ENCODE measurements around the gene CGAS. TPM values are rescaled to one million over a fixed set of nuclear protein-coding genes. Genes with fewer than 3 reads are reported as not detected.
"Not testable (repeated sequence)": the region's sequence is repeated elsewhere in the genome, so short reads cannot be mapped to it uniquely, and the experiment has no call there.

Gene CGAS
- total and polyA plus RNA-seq, 2 donors (not counting 1 experiment from before 2014, with no cell fraction given) = 5.1 to 20.0 TPM

DNA sequence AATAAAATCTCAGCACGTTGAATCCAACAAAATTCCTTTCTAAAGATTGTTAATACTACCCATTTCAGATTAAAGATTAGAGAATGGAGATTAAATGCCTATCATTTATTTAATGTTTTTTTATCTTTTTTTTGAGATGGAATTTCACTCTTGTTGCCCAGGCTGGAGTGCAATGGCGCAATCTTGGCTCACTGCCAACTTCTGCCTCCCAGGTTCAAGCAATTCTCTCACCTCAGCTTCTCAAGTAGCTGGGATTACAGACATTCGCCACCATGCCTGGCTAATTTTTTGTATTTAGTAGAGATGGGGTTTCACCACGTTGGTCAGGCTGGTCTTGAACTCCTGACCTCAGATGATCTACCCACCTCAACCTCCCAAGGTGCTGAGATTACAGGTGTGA is 59.9 kb downstream of the CGAS start:
- H3K36me3 ChIP-seq (replicated peaks in 1 of 2; ENCODE audit: control extremely low read depth in 1 of 2, control insufficient read depth in 1 of 2, extremely low read depth in 1 of 2, insufficient read depth in 2 of 2, low read length in 1 of 2); H4K20me1 ChIP-seq (ENCODE audit: control insufficient read depth, insufficient read depth, low read length, poor library complexity, severe bottlenecking); CTCF ChIA-PET; H3K4me3 ChIP-seq (ENCODE audit: control extremely low read depth in 1 of 5, extremely low read depth in 1 of 5, insufficient read depth in 1 of 5, low read depth in 2 of 5, low read length in 4 of 5); H3K4me1 Mint-ChIP-seq; intact Hi-C loops (cut with micrococcal nuclease); H3K27ac ChIP-seq (ENCODE audit: low read length in 2 of 2); H3K9ac ChIP-seq (ENCODE audit: low read length); DNase-seq; H3K4me3 Mint-ChIP-seq; H3K79me2 ChIP-seq (ENCODE audit: control insufficient read depth, insufficient read depth, low read length); POLR2A ChIA-PET; H3K27me3 ChIP-seq (replicated peaks in 1 of 4; ENCODE audit: control extremely low read depth in 1 of 4, control insufficient read depth in 3 of 4, insufficient read depth in 4 of 4, low read length in 3 of 4); H3K9me3 Mint-ChIP-seq (ENCODE audit: insufficient read depth); ATAC-seq (ENCODE audit: low read depth); H3K27me3 Mint-ChIP-seq; H2AFZ ChIP-seq (ENCODE audit: insufficient read depth, low read depth, low read length, poor library complexity, severe bottlenecking); H3K27ac Mint-ChIP-seq; H3K4me2 ChIP-seq (replicated peaks; ENCODE audit: low read depth, low read length, poor library complexity, severe bottlenecking): not testable (repeated sequence)
- no CpG with 5 or more reads among the region's 4 CpGs for WGBS (ENCODE audit: insufficient coverage)
- Histone ChIP-seq H3K4me1 (ENCODE audit: control insufficient read depth in 2 of 2, insufficient read depth in 2 of 2, low read length in 2 of 2) (peaks cover 3 to 15% of the 10 kb centered on the region in 2 donors), H3K9me3 (ENCODE audit: control extremely low read depth in 1 of 3, control insufficient read depth in 2 of 3, insufficient read depth in 1 of 3, low read length in 2 of 3) (peaks cover 0 to 11% (median 0%) of the 10 kb centered on the region in 3 donors)

DNA sequence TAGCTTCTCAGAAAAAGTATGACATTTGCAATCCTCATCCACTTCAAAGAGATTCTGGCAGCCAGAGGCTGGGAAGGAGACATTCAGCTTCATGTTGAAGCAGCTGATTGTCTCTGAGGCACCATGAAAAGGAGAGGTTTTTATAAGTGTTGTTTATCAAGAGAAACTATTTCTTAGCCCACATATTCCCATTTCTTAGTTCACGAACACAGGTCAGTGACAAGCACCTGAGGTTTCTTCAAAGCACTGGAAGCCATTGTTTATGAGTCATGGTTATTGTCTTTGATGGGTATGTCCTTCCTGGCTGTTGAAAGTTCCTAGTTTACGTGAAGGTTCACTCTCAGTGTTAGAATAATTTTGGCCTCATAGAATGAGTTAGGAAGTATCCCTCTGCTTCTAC is 60.4 kb downstream of the CGAS start:
- no peak overlapping the region for H3K9ac ChIP-seq (ENCODE audit: low read length)
- no peaks in the 10 kb centered on the region for H3K27me3 Mint-ChIP-seq
- POLR2A ChIA-PET = no interaction called here
- no CpG with 5 or more reads among the region's 2 CpGs for WGBS (ENCODE audit: insufficient coverage)
- no peak overlapping the region for H3K27ac ChIP-seq (ENCODE audit: low read length in 2 of 2)
- peaks cover 0 to 11% (median 0%) of the 10 kb centered on the region in 3 donors for H3K9me3 ChIP-seq (ENCODE audit: control extremely low read depth in 1 of 3, control insufficient read depth in 2 of 3, insufficient read depth in 1 of 3, low read length in 2 of 3)
- no peak for TF ChIP-seq EZH2 (IDR thresholded peaks at IDR 0.05; ENCODE audit: borderline replicate concordance, insufficient read depth, low read depth, low read length, poor library complexity, severe bottlenecking)
- TF ChIP-seq, protein P1, sequence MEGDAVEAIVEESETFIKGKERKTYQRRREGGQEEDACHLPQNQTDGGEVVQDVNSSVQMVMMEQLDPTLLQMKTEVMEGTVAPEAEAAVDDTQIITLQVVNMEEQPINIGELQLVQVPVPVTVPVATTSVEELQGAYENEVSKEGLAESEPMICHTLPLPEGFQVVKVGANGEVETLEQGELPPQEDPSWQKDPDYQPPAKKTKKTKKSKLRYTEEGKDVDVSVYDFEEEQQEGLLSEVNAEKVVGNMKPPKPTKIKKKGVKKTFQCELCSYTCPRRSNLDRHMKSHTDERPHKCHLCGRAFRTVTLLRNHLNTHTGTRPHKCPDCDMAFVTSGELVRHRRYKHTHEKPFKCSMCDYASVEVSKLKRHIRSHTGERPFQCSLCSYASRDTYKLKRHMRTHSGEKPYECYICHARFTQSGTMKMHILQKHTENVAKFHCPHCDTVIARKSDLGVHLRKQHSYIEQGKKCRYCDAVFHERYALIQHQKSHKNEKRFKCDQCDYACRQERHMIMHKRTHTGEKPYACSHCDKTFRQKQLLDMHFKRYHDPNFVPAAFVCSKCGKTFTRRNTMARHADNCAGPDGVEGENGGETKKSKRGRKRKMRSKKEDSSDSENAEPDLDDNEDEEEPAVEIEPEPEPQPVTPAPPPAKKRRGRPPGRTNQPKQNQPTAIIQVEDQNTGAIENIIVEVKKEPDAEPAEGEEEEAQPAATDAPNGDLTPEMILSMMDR (IDR thresholded peaks at IDR 0.05) = no peak
- no peaks in the 10 kb centered on the region for H4K20me1 ChIP-seq (ENCODE audit: control insufficient read depth, insufficient read depth, low read length, poor library complexity, severe bottlenecking)
- no peaks in the 10 kb centered on the region for H3K27me3 ChIP-seq (replicated peaks in 1 of 4; ENCODE audit: control extremely low read depth in 1 of 4, control insufficient read depth in 3 of 4, insufficient read depth in 4 of 4, low read length in 3 of 4)
- DNase-seq (no peak), ATAC-seq (ENCODE audit: low read depth) (no peak)
- no peak overlapping the region for H3K4me3 Mint-ChIP-seq
- CTCF ChIA-PET = no interaction called here
- peaks cover 3 to 15% of the 10 kb centered on the region in 2 donors for H3K4me1 ChIP-seq (ENCODE audit: control insufficient read depth in 2 of 2, insufficient read depth in 2 of 2, low read length in 2 of 2)
- H3K27ac Mint-ChIP-seq = no peak overlapping the region
- H3K4me3 ChIP-seq (ENCODE audit: control extremely low read depth in 1 of 5, extremely low read depth in 1 of 5, insufficient read depth in 1 of 5, low read depth in 2 of 5, low read length in 4 of 5) = no peak overlapping the region
- no peak overlapping the region for H3K4me2 ChIP-seq (replicated peaks; ENCODE audit: low read depth, low read length, poor library complexity, severe bottlenecking)
- intact Hi-C loops (cut with micrococcal nuclease) = no loop called here
- no peaks in the 10 kb centered on the region for H3K9me3 Mint-ChIP-seq (ENCODE audit: insufficient read depth)
- no peaks in the 10 kb centered on the region for H3K79me2 ChIP-seq (ENCODE audit: control insufficient read depth, insufficient read depth, low read length)
- no peaks in the 10 kb centered on the region for H3K36me3 ChIP-seq (replicated peaks in 1 of 2; ENCODE audit: control extremely low read depth in 1 of 2, control insufficient read depth in 1 of 2, extremely low read depth in 1 of 2, insufficient read depth in 2 of 2, low read length in 1 of 2)
- peaks cover 7% of the 10 kb centered on the region for H3K4me1 Mint-ChIP-seq
- no peak overlapping the region for H2AFZ ChIP-seq (ENCODE audit: insufficient read depth, low read depth, low read length, poor library complexity, severe bottlenecking)
